Measurements from ENCODE around the gene GALNT18. TPM values are rescaled to one million over a fixed set of nuclear protein-coding genes. Genes with fewer than 3 reads are reported as not detected.

Gene GALNT18
- total RNA-seq, 1 donor from 2014 or later: 22.1 TPM

GRCh38 chr11:11397781-11398180 lies 224.0 kb downstream of the GALNT18 start:
- H3K4me1 ChIP-seq: peaks cover 9% of the 10 kb centered on the region
- H3K27ac ChIP-seq: no peak overlapping the region
- H3K36me3 ChIP-seq: no peaks in the 10 kb centered on the region
- no peak for TF ChIP-seq POLR2A (IDR thresholded peaks at IDR 0.05)
- TF ChIP-seq POLR2AphosphoS5 (IDR thresholded peaks at IDR 0.05; ENCODE audit: insufficient read depth in 1 of 2, low read depth in 1 of 2): no peak
- no peak for TF ChIP-seq CTCF (IDR thresholded peaks at IDR 0.05)
- no peak for DNase-seq (ENCODE audit: extremely low spot score in 2 of 2)
- no peak overlapping the region for H3K4me3 ChIP-seq
- intact Hi-C loops (cut with DNase I): no loop called here
- H3K9me3 ChIP-seq: no peaks in the 10 kb centered on the region
- no peaks in the 10 kb centered on the region for H3K27me3 ChIP-seq

- no peak for DNase-seq (ENCODE audit: extremely low spot score in 2 of 2)
- Histone ChIP-seq H3K36me3 (no peaks in the 10 kb centered on the region), H3K4me3 (no peak overlapping the region), H3K27me3 (no peaks in the 10 kb centered on the region), H3K27ac (peak overlapping the region; percentile 47), H3K4me1 (peaks cover 11% of the 10 kb centered on the region), H3K9me3 (no peaks in the 10 kb centered on the region)
- intact Hi-C loops (cut with DNase I): no loop called here
- TF ChIP-seq POLR2AphosphoS5 (IDR thresholded peaks at IDR 0.05; ENCODE audit: insufficient read depth in 1 of 2, low read depth in 1 of 2): no peak
Measured at GRCh38 chr11:11397036-11397415, 224.8 kb downstream of the GALNT18 start.

- H3K4me1 ChIP-seq: peaks cover 17% of the 10 kb centered on the region
- H3K9me3 ChIP-seq: no peaks in the 10 kb centered on the region
- H3K4me3 ChIP-seq: no peak overlapping the region
- TF ChIP-seq CTCF (IDR thresholded peaks at IDR 0.05) (no peak), POLR2AphosphoS5 (IDR thresholded peaks at IDR 0.05; ENCODE audit: insufficient read depth in 1 of 2, low read depth in 1 of 2) (no peak), POLR2A (IDR thresholded peaks at IDR 0.05) (no peak)
- H3K36me3 ChIP-seq: no peaks in the 10 kb centered on the region
- no peak for DNase-seq (ENCODE audit: extremely low spot score in 2 of 2)
- intact Hi-C loops (cut with DNase I): no loop called here
- H3K27ac ChIP-seq: peak overlapping the region; percentile 47
- no peaks in the 10 kb centered on the region for H3K27me3 ChIP-seq
Measured at GRCh38 chr11:11396301-11397035, 225.3 kb downstream of the GALNT18 start.

- intact Hi-C loops (cut with DNase I): no loop called here
- TF ChIP-seq CTCF (IDR thresholded peaks at IDR 0.05) (no peak), POLR2AphosphoS5 (IDR thresholded peaks at IDR 0.05; ENCODE audit: insufficient read depth in 1 of 2, low read depth in 1 of 2) (no peak), POLR2A (IDR thresholded peaks at IDR 0.05) (no peak)
- Histone ChIP-seq H3K27me3 (no peaks in the 10 kb centered on the region), H3K9me3 (no peaks in the 10 kb centered on the region), H3K27ac (no peak overlapping the region), H3K4me3 (no peak overlapping the region), H3K4me1 (peaks cover 20% of the 10 kb centered on the region), H3K36me3 (no peaks in the 10 kb centered on the region)
- DNase-seq (ENCODE audit: extremely low spot score in 2 of 2): no peak
Measured at GRCh38 chr11:11395126-11395525, 226.7 kb downstream of the GALNT18 start.

GRCh38 chr11:11394241-11394640 lies 227.6 kb downstream of the GALNT18 start:
- Histone ChIP-seq H3K27ac (no peak overlapping the region), H3K9me3 (no peaks in the 10 kb centered on the region), H3K4me1 (peaks cover 20% of the 10 kb centered on the region), H3K36me3 (no peaks in the 10 kb centered on the region), H3K27me3 (no peaks in the 10 kb centered on the region), H3K4me3 (no peak overlapping the region)
- intact Hi-C loops (cut with DNase I): no loop called here
- no peak for DNase-seq (ENCODE audit: extremely low spot score in 2 of 2)
- no peak for TF ChIP-seq CTCF (IDR thresholded peaks at IDR 0.05)
- TF ChIP-seq POLR2AphosphoS5 (IDR thresholded peaks at IDR 0.05; ENCODE audit: insufficient read depth in 1 of 2, low read depth in 1 of 2): no peak
- no peak for TF ChIP-seq POLR2A (IDR thresholded peaks at IDR 0.05)
